Neural cell (in vitro differentiated cells): ENCODE data around the gene CAPN13. TPM values are rescaled to one million over a fixed set of nuclear protein-coding genes. Genes with fewer than 3 reads are reported as not detected.

Source experiments
- H2AFZ ChIP-seq: fragments of 200-600, 300-800 bp; sonication (generic), shearing (Covaris generic); 2 replicates; pipeline ENCODE4 v1.6.0; 2014; ENCODE audit warnings: low read depth, mild to moderate bottlenecking, antibody characterized with exemption, low read length, moderate library complexity
- H3F3A ChIP-seq: fragments of 200-600 bp; shearing (Covaris generic); 2 replicates; pipeline ENCODE4 v1.6.1; 2016; ENCODE audit warnings: mild to moderate bottlenecking, moderate library complexity, mixed read lengths, antibody characterized with exemption, low read length; ENCODE audit not compliant: insufficient read depth, poor library complexity, severe bottlenecking
- H3K27ac ChIP-seq: fragments of 200-600, 300-800 bp; sonication (generic), shearing (Covaris generic); 2 replicates; pipeline ENCODE4 v1.5.1; 2014; ENCODE audit warnings: mild to moderate bottlenecking, low read length, moderate library complexity
- H3K27me3 ChIP-seq: fragments of 300-800, 200-600 bp; sonication (generic), shearing (Covaris generic); 2 replicates; pipeline ENCODE4 v1.6.0; 2014; ENCODE audit warnings: mild to moderate bottlenecking, low read depth, low read length, moderate library complexity; ENCODE audit not compliant: insufficient read depth
- H3K36me3 ChIP-seq: fragments of 300-800, 200-600 bp; sonication (generic), shearing (Covaris generic); 2 replicates; pipeline ENCODE4 v1.5.1; 2014; ENCODE audit warnings: mild to moderate bottlenecking, antibody characterized with exemption, low read length, moderate library complexity; ENCODE audit not compliant: insufficient read depth
- H3K4me2 ChIP-seq: fragments of 300-800, 200-600 bp; sonication (generic), shearing (Covaris generic); 2 replicates; pipeline ENCODE4 v1.6.0; 2014; ENCODE audit warnings: mild to moderate bottlenecking, low read length
- H3K4me3 ChIP-seq: fragments of 300-800, 200-600 bp; sonication (generic), shearing (Covaris generic); 2 replicates; pipeline ENCODE4 v1.5.1; 2014; ENCODE audit warnings: mild to moderate bottlenecking, low read length, moderate library complexity
- H3K79me2 ChIP-seq: fragments of 200-600 bp; shearing (Covaris generic); replicated peaks from 2 replicates; pipeline ENCODE4 v1.6.0; 2014; ENCODE audit warnings: mild to moderate bottlenecking, low read length, moderate library complexity; ENCODE audit not compliant: insufficient read depth
- H3K9ac ChIP-seq: fragments of 300-800, 200-600 bp; sonication (generic), shearing (Covaris generic); 2 replicates; pipeline ENCODE4 v1.6.1; 2016; ENCODE audit warnings: mild to moderate bottlenecking, low read length, mixed read lengths
- H3K9me2 ChIP-seq: fragments of 200-600 bp; shearing (Covaris generic); 2 replicates; pipeline ENCODE4 v1.6.1; 2016; ENCODE audit warnings: mild to moderate bottlenecking, low read length, mixed read lengths; ENCODE audit not compliant: insufficient read depth
- H3K9me3 ChIP-seq: fragments of 200-600, 300-800 bp; sonication (generic), shearing (Covaris generic); 2 replicates; pipeline ENCODE4 v1.6.1; 2016; ENCODE audit warnings: mild to moderate bottlenecking, mixed run types, low read length, moderate library complexity, mixed read lengths
- H4K20me1 ChIP-seq: fragments of 200-600 bp; shearing (Covaris generic); 2 replicates; pipeline ENCODE4 v1.6.1; 2016; ENCODE audit warnings: mild to moderate bottlenecking, mixed run types; ENCODE audit not compliant: insufficient read depth
- EP300 ChIP-seq: fragments of 450-650 bp; conservative IDR thresholded peaks from 2 replicates; pipeline ENCODE4 v1.6.1; 2014; ENCODE audit warnings: antibody characterized with exemption, mild to moderate bottlenecking, moderate library complexity; ENCODE audit not compliant: poor library complexity, severe bottlenecking
- EZH2 ChIP-seq: fragments of 200-600, 300-800 bp; shearing (Covaris generic), sonication (generic); IDR thresholded peaks from 2 replicates; pipeline ENCODE4 v1.6.1; 2014; ENCODE audit warnings: antibody characterized with exemption, low read length, borderline replicate concordance, mild to moderate bottlenecking; ENCODE audit not compliant: insufficient read depth, poor library complexity, severe bottlenecking
- MXI1 ChIP-seq: fragments of 450-650 bp; conservative IDR thresholded peaks from 2 replicates; pipeline ENCODE4 v1.6.1; 2014; ENCODE audit warnings: antibody characterized with exemption, mild to moderate bottlenecking; ENCODE audit not compliant: poor library complexity, severe bottlenecking
- POLR2AphosphoS5 ChIP-seq: IDR thresholded peaks from 2 replicates; pipeline ENCODE4 v1.6.1; 2012
- RAD21 ChIP-seq: fragments of 450-650 bp; conservative IDR thresholded peaks from 2 replicates; pipeline ENCODE4 v1.6.1; 2014; ENCODE audit warnings: antibody characterized with exemption, mild to moderate bottlenecking, moderate library complexity
- SMC3 ChIP-seq: fragments of 450-650 bp; conservative IDR thresholded peaks from 2 replicates; pipeline ENCODE4 v1.6.1; 2014; ENCODE audit warnings: antibody characterized with exemption, mild to moderate bottlenecking, moderate library complexity; ENCODE audit not compliant: poor library complexity
- TAF1 ChIP-seq: IDR thresholded peaks from 2 replicates; pipeline ENCODE4 v1.6.1; 2012; ENCODE audit warnings: low read depth
- polyA plus RNA-seq: library from polyadenylated mRNA; depleted of rRNA; stranded (reverse); fragments of >200 nt; gene quantifications from 2 replicates; pipeline ENCODE4 v1.2.3, GENCODE V29; 2014
- TF ChIP-seq, protein P1 (sequence below): fragments of 450-650 bp; IDR thresholded peaks from 2 replicates; pipeline ENCODE4 v1.5.1; 2014; ENCODE audit warnings: antibody characterized with exemption, mild to moderate bottlenecking, moderate library complexity; ENCODE audit not compliant: poor library complexity, severe bottlenecking
- TF ChIP-seq, protein P2 (sequence below): IDR thresholded peaks from 2 replicates; pipeline ENCODE4 v1.6.1; 2012; ENCODE audit warnings: borderline replicate concordance

The CAPN13 gene
- polyA plus RNA-seq, 1 donor from 2014 or later: not detected

DNA sequence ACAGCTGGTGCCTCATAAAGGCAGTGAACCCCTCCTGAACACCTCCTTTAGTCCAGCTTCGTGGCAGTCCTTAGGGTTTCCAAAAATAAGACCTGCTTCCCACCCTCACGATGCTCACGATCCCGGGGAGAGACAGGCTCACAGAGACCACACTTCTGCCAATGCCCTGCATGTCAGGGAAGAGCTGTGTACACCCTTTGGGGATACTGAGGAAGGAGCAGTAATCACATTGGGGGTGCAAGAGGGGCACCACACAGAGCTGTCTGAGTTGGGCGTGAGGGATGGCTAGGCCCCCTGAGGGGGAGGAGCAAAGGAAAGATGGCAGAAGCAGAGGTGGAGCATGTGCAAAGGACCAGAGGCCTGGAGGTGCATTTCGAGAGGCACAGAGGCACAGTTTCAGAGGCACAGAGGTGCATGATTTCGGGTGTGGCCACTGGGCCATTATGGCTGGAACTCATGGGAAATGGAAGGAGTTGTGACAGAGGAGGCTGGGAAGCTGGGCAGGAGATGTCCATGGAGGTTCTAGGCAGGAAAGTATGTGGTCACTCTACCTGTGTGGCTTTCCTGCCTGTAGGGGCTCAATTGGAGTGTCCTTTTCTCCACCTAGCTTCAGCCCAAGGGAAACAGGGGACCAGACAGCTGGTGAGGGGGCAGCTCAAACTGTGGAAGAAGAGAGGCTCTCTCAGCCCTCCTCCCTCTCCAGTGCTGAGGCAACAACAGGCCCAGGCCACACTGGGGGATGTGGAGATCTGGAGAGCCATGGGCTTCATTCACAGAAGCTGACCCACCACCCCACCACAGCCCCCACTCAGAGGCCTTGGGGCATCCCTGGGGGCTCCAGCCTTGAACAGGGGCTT, 115.9 kb downstream of the CAPN13 start:
- Histone ChIP-seq H3K27ac (no peak overlapping the region), H2AFZ (no peak overlapping the region), H3F3A (no peaks in the 10 kb centered on the region), H3K27me3 (no peaks in the 10 kb centered on the region), H3K9me3 (no peaks in the 10 kb centered on the region), H3K9ac (no peak overlapping the region), H3K9me2 (no peaks in the 10 kb centered on the region), H3K4me3 (no peak overlapping the region), H3K79me2 (no peaks in the 10 kb centered on the region), H4K20me1 (no peaks in the 10 kb centered on the region), H3K36me3 (no peaks in the 10 kb centered on the region), H3K4me2 (no peak overlapping the region)
- TF ChIP-seq SMC3: no peak
- TF ChIP-seq, protein P1, sequence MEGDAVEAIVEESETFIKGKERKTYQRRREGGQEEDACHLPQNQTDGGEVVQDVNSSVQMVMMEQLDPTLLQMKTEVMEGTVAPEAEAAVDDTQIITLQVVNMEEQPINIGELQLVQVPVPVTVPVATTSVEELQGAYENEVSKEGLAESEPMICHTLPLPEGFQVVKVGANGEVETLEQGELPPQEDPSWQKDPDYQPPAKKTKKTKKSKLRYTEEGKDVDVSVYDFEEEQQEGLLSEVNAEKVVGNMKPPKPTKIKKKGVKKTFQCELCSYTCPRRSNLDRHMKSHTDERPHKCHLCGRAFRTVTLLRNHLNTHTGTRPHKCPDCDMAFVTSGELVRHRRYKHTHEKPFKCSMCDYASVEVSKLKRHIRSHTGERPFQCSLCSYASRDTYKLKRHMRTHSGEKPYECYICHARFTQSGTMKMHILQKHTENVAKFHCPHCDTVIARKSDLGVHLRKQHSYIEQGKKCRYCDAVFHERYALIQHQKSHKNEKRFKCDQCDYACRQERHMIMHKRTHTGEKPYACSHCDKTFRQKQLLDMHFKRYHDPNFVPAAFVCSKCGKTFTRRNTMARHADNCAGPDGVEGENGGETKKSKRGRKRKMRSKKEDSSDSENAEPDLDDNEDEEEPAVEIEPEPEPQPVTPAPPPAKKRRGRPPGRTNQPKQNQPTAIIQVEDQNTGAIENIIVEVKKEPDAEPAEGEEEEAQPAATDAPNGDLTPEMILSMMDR: no peak

DNA sequence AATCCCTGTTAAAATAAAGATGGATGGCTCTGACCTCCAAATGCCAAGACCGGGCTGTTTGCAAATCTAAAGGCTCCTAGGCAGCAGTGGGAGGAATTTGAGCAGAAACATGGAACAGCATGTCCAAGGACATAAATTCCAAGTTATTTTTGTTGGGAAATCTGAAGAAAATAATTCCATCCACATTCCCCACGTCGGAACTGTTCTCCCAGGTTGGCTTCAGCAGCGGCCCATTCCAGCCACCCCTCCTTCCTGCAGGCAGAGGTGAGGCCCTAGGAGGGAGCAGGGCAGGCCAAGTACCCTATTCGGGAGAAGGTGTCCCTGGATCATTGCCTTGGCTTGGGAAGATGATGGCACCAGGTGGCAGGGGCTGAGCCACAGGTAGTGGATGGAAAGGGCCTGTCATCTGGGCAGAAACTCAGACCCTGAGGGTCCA, 117.1 kb downstream of the CAPN13 start:
- Histone ChIP-seq H4K20me1 (no peaks in the 10 kb centered on the region), H3K27me3 (no peaks in the 10 kb centered on the region), H3K9me2 (no peaks in the 10 kb centered on the region), H3K9me3 (no peaks in the 10 kb centered on the region), H3K36me3 (no peaks in the 10 kb centered on the region), H3K4me3 (no peak overlapping the region), H3K9ac (no peak overlapping the region), H3K79me2 (no peaks in the 10 kb centered on the region), H3F3A (no peaks in the 10 kb centered on the region), H2AFZ (no peak overlapping the region), H3K27ac (no peak overlapping the region), H3K4me2 (no peak overlapping the region)
- TF ChIP-seq, protein P2, sequence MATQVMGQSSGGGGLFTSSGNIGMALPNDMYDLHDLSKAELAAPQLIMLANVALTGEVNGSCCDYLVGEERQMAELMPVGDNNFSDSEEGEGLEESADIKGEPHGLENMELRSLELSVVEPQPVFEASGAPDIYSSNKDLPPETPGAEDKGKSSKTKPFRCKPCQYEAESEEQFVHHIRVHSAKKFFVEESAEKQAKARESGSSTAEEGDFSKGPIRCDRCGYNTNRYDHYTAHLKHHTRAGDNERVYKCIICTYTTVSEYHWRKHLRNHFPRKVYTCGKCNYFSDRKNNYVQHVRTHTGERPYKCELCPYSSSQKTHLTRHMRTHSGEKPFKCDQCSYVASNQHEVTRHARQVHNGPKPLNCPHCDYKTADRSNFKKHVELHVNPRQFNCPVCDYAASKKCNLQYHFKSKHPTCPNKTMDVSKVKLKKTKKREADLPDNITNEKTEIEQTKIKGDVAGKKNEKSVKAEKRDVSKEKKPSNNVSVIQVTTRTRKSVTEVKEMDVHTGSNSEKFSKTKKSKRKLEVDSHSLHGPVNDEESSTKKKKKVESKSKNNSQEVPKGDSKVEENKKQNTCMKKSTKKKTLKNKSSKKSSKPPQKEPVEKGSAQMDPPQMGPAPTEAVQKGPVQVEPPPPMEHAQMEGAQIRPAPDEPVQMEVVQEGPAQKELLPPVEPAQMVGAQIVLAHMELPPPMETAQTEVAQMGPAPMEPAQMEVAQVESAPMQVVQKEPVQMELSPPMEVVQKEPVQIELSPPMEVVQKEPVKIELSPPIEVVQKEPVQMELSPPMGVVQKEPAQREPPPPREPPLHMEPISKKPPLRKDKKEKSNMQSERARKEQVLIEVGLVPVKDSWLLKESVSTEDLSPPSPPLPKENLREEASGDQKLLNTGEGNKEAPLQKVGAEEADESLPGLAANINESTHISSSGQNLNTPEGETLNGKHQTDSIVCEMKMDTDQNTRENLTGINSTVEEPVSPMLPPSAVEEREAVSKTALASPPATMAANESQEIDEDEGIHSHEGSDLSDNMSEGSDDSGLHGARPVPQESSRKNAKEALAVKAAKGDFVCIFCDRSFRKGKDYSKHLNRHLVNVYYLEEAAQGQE: no peak
- no peak for TF ChIP-seq SMC3
- no peak for TF ChIP-seq RAD21
- no peak for TF ChIP-seq TAF1
- TF ChIP-seq EZH2: no peak
- no peak for TF ChIP-seq EP300
- TF ChIP-seq, protein P1: no peak
- no peak for TF ChIP-seq POLR2AphosphoS5
- TF ChIP-seq MXI1: no peak
